ENCODE results near the gene TSPAN1. TPM values are rescaled to one million over a fixed set of nuclear protein-coding genes. Genes with fewer than 3 reads are reported as not detected.

TSPAN1 gene
- total RNA-seq, 1 experiment from 2014 or later, result not detected

Other genes starting within 250 kb of the TSPAN1 start
- gene PIK3R3, start 42.5 kb upstream of the TSPAN1 start, total RNA-seq (2014; rRNA removed; shearing (Covaris generic)), result 5.7 and 7.0 TPM in 2 replicates
- not detected in 2 replicates for gene P3R3URF, start 1.4 kb downstream of the TSPAN1 start, total RNA-seq (2014; rRNA removed; shearing (Covaris generic))
- 87.1 and 95.2 TPM in 2 replicates for gene POMGNT1, start 23.3 kb downstream of the TSPAN1 start, total RNA-seq (2014; rRNA removed; shearing (Covaris generic))
- 3.6 and 4.5 TPM in 2 replicates for gene LURAP1, start 28.2 kb downstream of the TSPAN1 start, total RNA-seq (2014; rRNA removed; shearing (Covaris generic))
- gene RAD54L, start 72.7 kb downstream of the TSPAN1 start, total RNA-seq (2014; rRNA removed; shearing (Covaris generic)), result 42.2 and 46.7 TPM in 2 replicates
- gene LRRC41, start 128.5 kb downstream of the TSPAN1 start, total RNA-seq (2014; rRNA removed; shearing (Covaris generic)), result 123 and 133 TPM in 2 replicates
- 909 and 1,018 TPM in 2 replicates for gene UQCRH, start 128.6 kb downstream of the TSPAN1 start, total RNA-seq (2014; rRNA removed; shearing (Covaris generic))
- gene NSUN4, start 165.7 kb downstream of the TSPAN1 start, total RNA-seq (2014; rRNA removed; shearing (Covaris generic)), result 10.4 and 11.8 TPM in 2 replicates
- gene FAAH, start 219.2 kb downstream of the TSPAN1 start, total RNA-seq (2014; rRNA removed; shearing (Covaris generic)), result 12.6 and 19.8 TPM in 2 replicates